PC-9 (cell line): ENCODE measurements around the gene RALGPS1.

Experiments used
- EZH2 ChIP-seq: fragments of 200-600 bp; sonication (generic); IDR thresholded peaks from 2 replicates; pipeline ENCODE4 v1.8.0; 2017; ENCODE audit warnings: antibody characterized with exemption, low read depth
- TF ChIP-seq, protein P1 (sequence below): fragments of 200-600 bp; sonication (generic); conservative IDR thresholded peaks from 2 replicates; pipeline ENCODE4 v1.6.1; 2017; ENCODE audit warnings: mixed run types, antibody characterized with exemption, mild to moderate bottlenecking, moderate library complexity

DNA sequence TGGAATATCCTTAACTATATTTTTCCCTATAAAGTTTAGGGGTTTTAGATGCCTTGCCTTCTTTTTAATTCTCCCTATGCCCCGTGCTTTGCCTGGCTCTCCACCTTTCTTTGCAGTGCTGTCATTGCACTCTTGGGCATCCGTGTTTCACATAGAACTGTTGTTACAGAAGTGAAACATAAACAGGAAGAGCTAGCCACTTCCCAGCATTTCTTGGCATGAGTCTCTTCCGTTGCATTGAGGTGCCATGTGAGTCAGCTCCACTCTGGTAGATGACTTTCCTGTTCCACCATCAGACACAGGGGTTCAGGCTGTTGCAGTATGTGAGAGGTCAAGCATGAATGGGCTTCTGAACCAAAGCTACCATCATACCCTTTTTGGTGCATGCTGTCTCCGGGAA, 134.5 kb downstream of the RALGPS1 start:
- TF ChIP-seq, protein P1, sequence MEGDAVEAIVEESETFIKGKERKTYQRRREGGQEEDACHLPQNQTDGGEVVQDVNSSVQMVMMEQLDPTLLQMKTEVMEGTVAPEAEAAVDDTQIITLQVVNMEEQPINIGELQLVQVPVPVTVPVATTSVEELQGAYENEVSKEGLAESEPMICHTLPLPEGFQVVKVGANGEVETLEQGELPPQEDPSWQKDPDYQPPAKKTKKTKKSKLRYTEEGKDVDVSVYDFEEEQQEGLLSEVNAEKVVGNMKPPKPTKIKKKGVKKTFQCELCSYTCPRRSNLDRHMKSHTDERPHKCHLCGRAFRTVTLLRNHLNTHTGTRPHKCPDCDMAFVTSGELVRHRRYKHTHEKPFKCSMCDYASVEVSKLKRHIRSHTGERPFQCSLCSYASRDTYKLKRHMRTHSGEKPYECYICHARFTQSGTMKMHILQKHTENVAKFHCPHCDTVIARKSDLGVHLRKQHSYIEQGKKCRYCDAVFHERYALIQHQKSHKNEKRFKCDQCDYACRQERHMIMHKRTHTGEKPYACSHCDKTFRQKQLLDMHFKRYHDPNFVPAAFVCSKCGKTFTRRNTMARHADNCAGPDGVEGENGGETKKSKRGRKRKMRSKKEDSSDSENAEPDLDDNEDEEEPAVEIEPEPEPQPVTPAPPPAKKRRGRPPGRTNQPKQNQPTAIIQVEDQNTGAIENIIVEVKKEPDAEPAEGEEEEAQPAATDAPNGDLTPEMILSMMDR = 0 out of 2 replicates have a peak, but pooled peaks have one; percentile 34
- TF ChIP-seq EZH2 = no peak
